Measurements from ENCODE around the gene YPEL5. TPM values are rescaled to one million over a fixed set of nuclear protein-coding genes. Genes with fewer than 3 reads are reported as not detected.
"Not testable (repeated sequence)": the region's sequence is repeated elsewhere in the genome, so short reads cannot be mapped to it uniquely, and the experiment has no call there.

Gene YPEL5
- polyA plus RNA-seq, 3 donors from 2014 or later, result 110 to 163 (median 141) TPM

DNA sequence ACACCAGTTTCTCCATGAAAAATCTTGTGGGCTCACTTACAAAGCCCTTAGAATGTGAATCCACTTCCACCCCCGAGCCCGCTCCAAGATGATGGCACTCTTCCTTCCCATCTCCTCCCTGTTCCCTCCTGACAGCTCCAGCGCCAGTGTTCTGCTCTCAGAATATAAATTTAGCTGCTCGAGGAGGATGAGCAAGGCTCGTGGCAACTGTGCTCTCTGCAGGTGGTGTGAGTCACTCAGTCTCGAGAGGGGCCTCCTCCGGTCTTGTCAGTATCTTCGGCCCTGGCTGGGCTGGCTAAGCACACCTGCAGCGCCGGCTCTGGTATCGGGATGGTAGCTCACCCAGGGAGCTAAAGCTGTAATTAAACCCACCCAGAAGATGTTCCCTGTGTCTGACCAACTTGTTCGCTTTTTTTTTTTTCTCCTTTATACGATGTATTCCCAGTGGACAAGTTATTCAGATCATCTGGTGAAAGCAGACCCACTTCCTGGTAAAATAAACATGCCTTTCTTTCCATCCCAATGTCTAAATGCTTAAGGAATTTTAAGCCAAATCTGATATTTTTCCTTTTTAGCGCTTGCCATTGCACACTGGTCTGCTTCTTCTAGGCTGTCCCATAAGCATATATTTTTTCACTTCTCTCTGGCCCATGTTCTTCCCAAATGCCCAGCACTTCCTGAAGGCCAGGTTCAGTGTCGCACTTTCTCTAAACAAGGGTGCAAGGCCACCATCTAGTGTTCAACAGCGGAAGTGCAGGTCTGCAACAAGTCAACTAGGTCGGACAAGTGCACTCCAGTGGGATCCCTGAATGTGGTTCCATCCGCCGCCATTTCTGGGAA, 31.4 kb upstream of the YPEL5 start:
- peak overlapping the region in 1 of 5 donors; percentile 1 for H3K4me3 Mint-ChIP-seq
- peak; percentile 23 to 44 (median 29) for DNase-seq
- H3K27ac Mint-ChIP-seq, result no peak overlapping the region
- no peaks in the 10 kb centered on the region for H3K36me3 Mint-ChIP-seq
- H3K4me1 Mint-ChIP-seq, result peaks cover 0 to 5% of the 10 kb centered on the region in 2 donors
- no peaks in the 10 kb centered on the region for H3K9me3 Mint-ChIP-seq
- H3K27me3 Mint-ChIP-seq (ENCODE audit: low read depth in 3 of 3), result peaks cover 0 to 3% (median 2%) of the 10 kb centered on the region in 3 donors

DNA sequence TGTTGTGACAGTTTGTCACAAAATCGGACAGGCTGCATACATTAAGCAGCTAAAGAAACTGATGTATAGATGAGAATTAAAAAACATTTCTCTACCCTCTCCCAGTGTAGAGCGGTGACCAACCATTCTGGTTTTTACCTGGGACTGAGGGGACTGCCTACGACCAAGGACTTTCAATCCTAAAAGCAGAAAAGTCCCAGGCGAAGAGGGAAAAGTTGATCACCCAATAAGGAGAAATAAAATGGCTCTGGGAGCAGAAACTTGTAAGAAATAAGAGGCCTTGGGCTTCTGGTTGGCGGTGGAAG, 30.9 kb upstream of the YPEL5 start:
- Mint-ChIP-seq H3K36me3 (no peaks in the 10 kb centered on the region), H3K4me3 (no peak overlapping the region), H3K4me1 (peaks cover 0 to 5% of the 10 kb centered on the region in 2 donors), H3K9me3 (no peaks in the 10 kb centered on the region), H3K27me3 (ENCODE audit: low read depth in 3 of 3) (peaks cover 0 to 6% (median 2%) of the 10 kb centered on the region in 3 donors), H3K27ac (no peak overlapping the region)
- no peak for DNase-seq

DNA sequence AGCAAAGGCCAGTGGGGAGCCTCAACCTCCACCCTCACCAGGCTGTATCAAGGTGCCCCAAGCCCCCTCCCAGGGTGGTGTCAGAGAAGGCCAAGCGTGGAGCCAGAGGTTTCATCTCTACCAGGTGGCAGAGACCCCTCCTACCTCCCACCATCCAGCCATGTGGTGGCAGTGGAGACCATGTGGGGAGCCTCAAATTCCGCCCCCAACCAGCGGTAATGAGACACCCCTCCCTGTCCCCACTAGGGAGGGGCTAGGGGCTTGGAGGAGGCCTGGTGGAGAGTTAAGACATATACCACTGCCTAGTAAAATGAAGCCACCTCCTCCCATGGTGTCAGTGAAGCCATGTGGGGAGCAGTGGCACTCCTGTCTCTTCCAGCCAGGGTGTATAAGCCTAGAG, 24.4 kb upstream of the YPEL5 start:
- no peak for DNase-seq
- no peak overlapping the region for H3K27ac Mint-ChIP-seq
- no peaks in the 10 kb centered on the region for H3K4me1 Mint-ChIP-seq
- H3K36me3 Mint-ChIP-seq, result no peaks in the 10 kb centered on the region
- H3K27me3 Mint-ChIP-seq (ENCODE audit: low read depth in 3 of 3), result peaks cover 5 to 17% (median 11%) of the 10 kb centered on the region in 3 donors
- no peaks in the 10 kb centered on the region for H3K9me3 Mint-ChIP-seq
- H3K4me3 Mint-ChIP-seq, result no peak overlapping the region

DNA sequence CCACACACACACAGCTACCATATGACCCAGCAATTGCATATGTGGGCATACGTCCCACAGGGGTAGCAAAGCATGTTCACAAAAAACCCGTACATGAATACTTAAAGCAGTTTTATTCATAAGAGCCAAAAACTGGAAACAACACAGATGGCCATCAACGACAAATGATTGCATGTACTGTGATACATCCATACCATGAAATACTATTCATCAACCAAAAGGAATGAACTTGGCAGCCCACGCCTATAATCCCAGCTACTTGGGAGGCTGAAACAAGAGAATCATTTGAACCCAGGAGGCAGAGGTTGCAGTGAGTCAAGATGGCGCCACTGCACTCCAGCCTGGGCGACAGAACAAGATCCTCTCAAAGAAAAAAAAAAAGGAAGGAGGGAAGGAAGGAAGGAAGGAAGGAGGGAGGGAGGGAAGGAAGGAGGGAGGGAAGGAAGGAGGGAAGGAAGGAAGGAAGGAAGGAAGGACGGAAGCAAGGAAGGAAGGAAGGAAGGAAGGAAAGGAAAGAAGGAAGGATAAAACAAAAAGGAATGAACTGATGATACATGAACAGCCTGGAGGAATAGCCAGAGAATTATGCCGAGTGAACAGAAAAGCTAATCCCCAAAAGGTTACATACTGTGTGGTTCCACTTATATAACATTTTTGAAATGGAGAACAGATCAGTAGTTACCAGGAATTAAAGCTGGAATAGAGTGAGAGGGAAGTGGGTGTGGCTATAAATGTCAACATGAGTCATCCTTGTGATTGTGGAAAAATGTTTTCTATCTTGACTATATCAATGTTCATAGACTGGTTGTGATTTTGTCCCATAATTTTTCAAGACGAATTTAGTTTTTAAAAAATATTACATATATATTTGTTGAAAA, 19.6 kb upstream of the YPEL5 start:
- Mint-ChIP-seq H3K36me3 (no peaks in the 10 kb centered on the region), H3K4me3 (no peak overlapping the region), H3K27ac (no peak overlapping the region), H3K4me1 (no peaks in the 10 kb centered on the region), H3K27me3 (ENCODE audit: low read depth in 3 of 3) (peaks cover 3 to 11% (median 7%) of the 10 kb centered on the region in 3 donors), H3K9me3 (no peaks in the 10 kb centered on the region)
- no peak for DNase-seq

DNA sequence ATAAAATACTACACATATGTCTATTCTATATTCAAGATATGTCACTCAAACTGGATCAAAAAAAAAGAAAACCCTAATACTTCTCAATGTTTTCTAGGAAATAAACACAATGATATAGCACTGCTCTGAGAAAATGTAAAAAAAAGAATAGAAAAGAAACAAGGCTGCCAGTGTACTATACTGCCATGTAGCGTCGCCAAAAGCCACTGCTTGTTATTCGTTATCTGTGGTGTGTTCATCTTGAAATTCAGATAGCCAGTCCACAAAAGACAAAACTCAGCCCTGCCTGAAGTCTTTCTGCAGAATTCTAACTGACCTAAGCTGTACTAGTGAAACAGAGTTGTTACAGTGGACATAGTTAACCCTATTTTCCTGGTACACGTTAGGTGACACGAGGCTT, 12.2 kb upstream of the YPEL5 start:
- no peaks in the 10 kb centered on the region for H3K36me3 Mint-ChIP-seq
- no peaks in the 10 kb centered on the region for H3K9me3 Mint-ChIP-seq
- H3K4me3 Mint-ChIP-seq, result no peak overlapping the region
- DNase-seq, result no peak
- H3K27me3 Mint-ChIP-seq (ENCODE audit: low read depth in 3 of 3), result peaks cover 2 to 10% (median 4%) of the 10 kb centered on the region in 3 donors
- H3K4me1 Mint-ChIP-seq, result peaks cover 3 to 6% of the 10 kb centered on the region in 2 donors
- no peak overlapping the region for H3K27ac Mint-ChIP-seq

DNA sequence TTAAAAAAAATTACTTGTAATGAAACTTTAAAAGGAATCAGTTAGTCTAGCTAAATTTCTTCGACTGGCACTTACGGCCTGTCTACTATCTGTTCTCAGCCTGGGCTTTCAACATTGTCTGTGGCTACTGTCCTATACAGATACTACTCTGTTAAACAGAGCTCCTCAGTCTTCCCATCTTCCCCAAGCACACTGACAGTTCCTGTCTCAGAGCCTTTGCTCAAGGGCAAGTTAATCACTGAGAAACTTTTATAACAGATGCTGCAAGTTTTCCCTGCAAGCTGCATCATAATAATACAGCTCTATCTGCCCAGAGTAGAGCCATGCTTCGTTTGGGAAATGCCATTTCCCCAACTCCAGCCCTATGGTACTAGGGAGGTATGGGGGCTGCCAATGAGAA, 11.3 kb upstream of the YPEL5 start:
- Mint-ChIP-seq H3K27ac (no peak overlapping the region), H3K9me3 (no peaks in the 10 kb centered on the region), H3K4me3 (no peak overlapping the region), H3K27me3 (ENCODE audit: low read depth in 3 of 3) (peaks cover 2 to 10% (median 4%) of the 10 kb centered on the region in 3 donors), H3K4me1 (peaks cover 3 to 6% of the 10 kb centered on the region in 2 donors), H3K36me3 (no peaks in the 10 kb centered on the region)
- DNase-seq, result no peak

DNA sequence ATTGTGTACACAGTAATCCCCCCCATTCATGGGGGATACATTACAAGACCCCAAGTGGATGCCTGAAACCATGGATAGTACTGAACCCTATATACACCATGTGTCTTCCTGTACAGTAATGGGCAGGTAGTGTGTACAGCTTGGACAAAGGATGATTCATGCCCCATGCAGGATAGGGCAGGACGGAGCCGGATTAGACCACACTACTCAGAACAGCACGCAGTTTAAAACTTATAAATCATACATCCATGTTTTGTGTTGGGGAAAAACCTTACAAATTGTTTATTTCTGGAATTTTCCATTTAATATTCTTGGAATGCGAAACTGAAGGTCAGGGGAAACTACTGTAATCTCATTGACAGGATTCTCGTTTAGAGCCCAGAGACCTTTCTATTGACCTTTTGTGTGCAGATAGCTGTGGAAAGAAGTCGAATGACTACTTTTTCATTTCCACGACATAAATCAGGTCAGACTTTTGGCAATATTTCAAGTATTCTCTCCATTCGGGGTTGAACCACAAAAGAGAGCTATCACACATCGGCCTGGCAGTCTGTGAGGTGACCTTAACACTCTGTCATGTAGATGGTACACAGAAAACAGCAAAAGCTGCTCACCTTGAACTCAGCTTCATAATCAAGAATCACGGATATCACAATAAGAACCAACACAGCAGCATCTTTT, 9.9 kb upstream of the YPEL5 start:
- Mint-ChIP-seq H3K27me3 (ENCODE audit: low read depth in 3 of 3) (peaks cover 2 to 10% (median 4%) of the 10 kb centered on the region in 3 donors), H3K27ac (no peak overlapping the region), H3K4me1 (peaks cover 3 to 6% of the 10 kb centered on the region in 2 donors), H3K9me3 (no peaks in the 10 kb centered on the region), H3K4me3 (no peak overlapping the region), H3K36me3 (no peaks in the 10 kb centered on the region)
- no peak for DNase-seq

DNA sequence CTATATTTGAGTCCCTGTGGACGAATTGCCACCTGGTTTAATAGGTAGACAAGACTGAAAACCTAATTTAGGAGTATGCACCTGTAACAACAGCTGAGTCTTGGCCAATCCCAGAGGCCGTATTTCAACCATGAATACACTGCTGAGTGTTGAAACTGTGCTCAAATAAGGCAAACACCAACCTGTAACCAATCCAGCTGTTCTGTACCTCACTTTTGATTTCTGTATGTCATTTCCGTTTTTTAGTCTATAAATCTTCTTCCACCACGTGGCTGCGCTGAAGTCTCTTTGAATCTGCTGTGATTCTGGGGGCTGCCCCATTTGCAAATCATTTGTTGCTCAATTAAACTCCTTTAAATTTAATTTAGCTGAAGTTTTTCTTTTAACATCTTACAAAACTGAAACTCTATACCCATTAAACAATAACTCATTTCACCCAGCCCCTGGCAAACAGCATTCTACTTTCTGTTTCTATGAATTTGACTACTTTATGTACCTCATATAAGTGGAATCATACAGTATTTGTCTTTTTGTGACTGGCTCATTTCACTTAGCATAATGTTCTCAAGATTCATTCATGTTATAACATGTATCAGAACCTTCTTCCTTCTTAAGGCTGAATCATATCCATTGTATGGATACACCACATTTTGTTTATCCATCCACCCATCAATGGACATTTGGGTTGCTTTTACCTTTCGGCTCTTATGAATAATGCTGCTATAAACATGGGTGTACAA, 7.5 kb upstream of the YPEL5 start:
- no peaks in the 10 kb centered on the region for H3K9me3 Mint-ChIP-seq
- DNase-seq, result peak in 2 of 3 donors; percentile 3 to 8
- peak overlapping the region in 1 of 5 donors; percentile 44 for H3K4me3 Mint-ChIP-seq
- no peaks in the 10 kb centered on the region for H3K36me3 Mint-ChIP-seq
- H3K27ac Mint-ChIP-seq, result peak overlapping the region in 2 of 6 donors; percentile 11 to 47
- peaks cover 3 to 6% of the 10 kb centered on the region in 2 donors for H3K4me1 Mint-ChIP-seq
- peaks cover 2 to 7% (median 4%) of the 10 kb centered on the region in 3 donors for H3K27me3 Mint-ChIP-seq (ENCODE audit: low read depth in 3 of 3)

DNA sequence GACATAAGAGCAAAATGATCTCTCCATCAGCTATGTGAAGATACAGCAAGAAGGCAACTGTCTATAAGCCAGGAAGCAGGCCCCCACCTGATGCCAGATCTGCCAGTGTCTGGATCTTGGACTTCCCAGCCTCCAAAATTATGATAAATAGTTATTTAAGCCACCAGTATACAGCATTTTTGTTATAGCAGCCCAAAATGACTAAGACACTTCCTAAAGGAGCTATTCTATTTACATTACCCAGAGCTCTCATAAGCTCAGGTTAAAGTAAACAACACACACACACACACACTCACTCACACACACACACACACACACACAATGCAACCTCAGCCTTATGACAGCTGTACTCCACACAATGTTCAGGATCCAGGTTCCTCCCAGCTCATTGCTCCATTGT, 5.7 kb upstream of the YPEL5 start:
- peak overlapping the region in 1 of 6 donors; percentile 40 for H3K27ac Mint-ChIP-seq
- no peaks in the 10 kb centered on the region for H3K9me3 Mint-ChIP-seq
- DNase-seq, result no peak
- H3K4me1 Mint-ChIP-seq, result peaks cover 9 to 12% of the 10 kb centered on the region in 2 donors
- peaks cover 4 to 7% (median 4%) of the 10 kb centered on the region in 3 donors for H3K27me3 Mint-ChIP-seq (ENCODE audit: low read depth in 3 of 3)
- no peaks in the 10 kb centered on the region for H3K36me3 Mint-ChIP-seq
- no peak overlapping the region for H3K4me3 Mint-ChIP-seq

DNA sequence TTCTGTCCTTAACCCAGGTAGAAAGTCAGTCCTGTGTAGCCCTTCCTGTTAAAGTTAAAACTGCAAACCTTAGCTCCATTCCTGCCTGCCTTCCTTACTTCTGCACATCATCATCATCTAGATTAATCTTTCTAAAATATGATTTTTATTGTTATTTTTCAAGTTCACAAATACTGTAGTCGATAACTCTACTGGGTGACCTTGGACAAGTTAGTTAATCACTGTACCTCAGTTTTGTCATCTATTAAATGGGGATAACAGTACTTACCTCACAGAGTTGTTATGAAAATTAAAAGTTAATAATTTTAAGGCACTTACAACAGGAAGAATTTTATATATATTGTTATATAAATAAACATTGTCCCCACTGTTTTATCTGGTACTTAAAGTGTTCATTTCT, 2.5 kb upstream of the YPEL5 start:
- H3K36me3 Mint-ChIP-seq, result no peaks in the 10 kb centered on the region
- H3K9me3 Mint-ChIP-seq, result no peaks in the 10 kb centered on the region
- DNase-seq, result no peak
- H3K4me3 Mint-ChIP-seq, result no peak overlapping the region
- peaks cover 22 to 26% of the 10 kb centered on the region in 2 donors for H3K4me1 Mint-ChIP-seq
- H3K27me3 Mint-ChIP-seq (ENCODE audit: low read depth in 3 of 3), result peaks cover 25 to 28% (median 27%) of the 10 kb centered on the region in 3 donors
- peak overlapping the region in 5 of 6 donors; percentile 92 to 100 (median 100) for H3K27ac Mint-ChIP-seq

DNA sequence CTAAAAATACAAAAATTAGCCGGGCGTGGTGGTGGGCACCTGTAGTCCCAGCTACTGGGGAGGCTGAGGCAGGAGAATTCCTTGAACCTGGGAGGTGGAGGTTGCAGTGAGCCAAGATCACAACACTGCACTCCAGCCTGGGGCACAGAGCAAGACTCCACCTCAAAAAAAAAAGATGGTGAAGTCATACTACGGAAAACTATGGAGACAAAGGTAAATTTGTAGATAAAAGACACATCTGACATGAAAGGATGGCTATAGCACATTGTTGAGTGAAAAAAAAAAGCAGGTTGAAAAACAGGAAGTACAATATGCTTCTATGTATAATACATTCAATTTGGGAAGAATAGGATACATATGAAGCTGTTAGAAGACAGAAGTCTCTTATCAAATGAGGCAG, 1.9 kb upstream of the YPEL5 start:
- peaks cover 26 to 29% of the 10 kb centered on the region in 2 donors for H3K4me1 Mint-ChIP-seq

DNA sequence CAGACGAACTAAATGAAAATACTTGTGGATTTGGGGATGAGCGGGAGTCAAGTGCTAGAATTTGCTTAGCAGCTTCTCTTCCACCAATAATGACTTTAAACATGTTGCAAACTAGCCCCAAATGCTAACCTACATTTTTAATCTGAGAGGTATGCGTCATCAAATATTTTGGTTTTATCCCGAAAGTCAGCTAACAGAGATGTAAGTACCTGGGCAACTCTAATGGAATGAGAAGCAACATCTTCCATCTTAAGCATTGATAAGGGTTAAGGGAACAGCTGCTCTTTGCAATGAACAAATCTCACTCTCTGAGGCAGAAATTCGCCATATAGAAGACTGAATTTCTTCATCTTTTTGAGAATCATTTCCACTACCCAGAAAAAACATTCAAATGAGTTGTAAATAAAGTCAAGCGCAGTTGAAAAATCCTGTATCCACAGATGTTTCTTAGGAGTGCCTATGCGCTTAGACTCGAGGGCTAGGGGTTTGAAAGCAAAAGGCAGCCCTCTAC, 926 bp upstream of the YPEL5 start:
- no peaks in the 10 kb centered on the region for H3K9me3 Mint-ChIP-seq
- DNase-seq, result no peak
- peaks cover 33 to 42% (median 36%) of the 10 kb centered on the region in 3 donors for H3K27me3 Mint-ChIP-seq (ENCODE audit: low read depth in 3 of 3)
- H3K4me1 Mint-ChIP-seq, result peaks cover 35 to 39% of the 10 kb centered on the region in 2 donors
- peak overlapping the region; percentile 99 to 100 (median 100) for H3K27ac Mint-ChIP-seq
- peaks cover 2 to 4% (median 4%) of the 10 kb centered on the region in 3 donors for H3K36me3 Mint-ChIP-seq
- H3K4me3 Mint-ChIP-seq, result peak overlapping the region; percentile 87 to 96 (median 90)

More for the DNA sequence above, 1.9 kb upstream of the YPEL5 start:
- Mint-ChIP-seq H3K27ac (peak overlapping the region; percentile 60 to 100 (median 100)), H3K27me3 (ENCODE audit: low read depth in 3 of 3) (peaks cover 29 to 34% (median 30%) of the 10 kb centered on the region in 3 donors), H3K4me3 (peak overlapping the region in 4 of 5 donors; percentile 11 to 37 (median 16))
- not testable (repeated sequence) for H3K9me3 Mint-ChIP-seq, DNase-seq, H3K36me3 Mint-ChIP-seq
